SU-DHL-6 (cell line): ENCODE measurements around the gene ATP2A1.
"Not testable (repeated sequence)": the region's sequence is repeated elsewhere in the genome, so short reads cannot be mapped to it uniquely, and the experiment has no call there.

Source experiments
- H2AFZ ChIP-seq: fragments of 200-600 bp; sonication (generic); 2 replicates; pipeline ENCODE4 v1.6.1; 2014; ENCODE audit warnings: low read depth, mild to moderate bottlenecking, moderate library complexity, mixed read lengths, antibody characterized with exemption, low read length; ENCODE audit not compliant: severe bottlenecking
- H3F3A ChIP-seq: fragments of 200-600 bp; shearing (Covaris generic); 2 replicates; pipeline ENCODE4 v1.6.0; 2016; ENCODE audit warnings: antibody characterized with exemption, mild to moderate bottlenecking; ENCODE audit not compliant: insufficient read depth
- H3K27ac ChIP-seq: fragments of 200-600 bp; sonication (generic); 2 replicates; pipeline ENCODE4 v1.5.1; 2016; ENCODE audit warnings: low read depth, mild to moderate bottlenecking, low read length, moderate library complexity, mixed read lengths
- H3K27me3 ChIP-seq: fragments of 200-600 bp; sonication (generic), shearing (Covaris generic); 2 replicates; pipeline ENCODE4 v1.6.0; 2014; ENCODE audit warnings: mild to moderate bottlenecking, low read length
- H3K36me3 ChIP-seq: fragments of 200-600 bp; sonication (generic); 2 replicates; pipeline ENCODE4 v1.6.1; 2014; ENCODE audit warnings: mild to moderate bottlenecking, low read length, mixed read lengths
- H3K4me2 ChIP-seq: fragments of 300-600, 200-600 bp; shearing (Covaris generic), sonication (generic); 2 replicates; pipeline ENCODE4 v1.6.0; 2014; ENCODE audit warnings: low read length, low read depth, mild to moderate bottlenecking; ENCODE audit not compliant: poor library complexity, severe bottlenecking
- H3K4me3 ChIP-seq: fragments of 200-600 bp; sonication (generic); 2 replicates; pipeline ENCODE4 v1.5.1; 2014; ENCODE audit warnings: antibody characterized with exemption, low read length, mild to moderate bottlenecking, mixed read lengths; ENCODE audit not compliant: insufficient read depth, poor library complexity, severe bottlenecking
- H3K79me2 ChIP-seq: fragments of 200-600 bp; sonication (generic); 2 replicates; pipeline ENCODE4 v1.6.1; 2014; ENCODE audit warnings: mild to moderate bottlenecking, low read length, moderate library complexity; ENCODE audit not compliant: insufficient read depth
- H3K9ac ChIP-seq: fragments of 200-600 bp; sonication (generic); 2 replicates; pipeline ENCODE4 v1.7.0; 2014; ENCODE audit warnings: mild to moderate bottlenecking, low read length
- H3K9me2 ChIP-seq: fragments of 200-600 bp; sonication (generic); replicated peaks from 2 replicates; pipeline ENCODE4 v1.6.1; 2014; ENCODE audit warnings: low read length; ENCODE audit not compliant: insufficient read depth
- H3K9me3 ChIP-seq: fragments of 200-600 bp; sonication (generic); 2 replicates; pipeline ENCODE4 v1.6.1; 2014; ENCODE audit warnings: low read length, mixed read lengths; ENCODE audit not compliant: insufficient read depth
- H4K20me1 ChIP-seq: fragments of 200-600 bp; sonication (generic); 2 replicates; pipeline ENCODE4 v1.6.1; 2014; ENCODE audit warnings: low read depth, mild to moderate bottlenecking, antibody characterized with exemption, low read length, moderate library complexity, mixed read lengths
- CTCF ChIP-seq: fragments of 200-600 bp; sonication (generic); IDR thresholded peaks from one replicate; pipeline ENCODE4 v1.5.1; 2017; ENCODE audit warnings: antibody characterized with exemption, mild to moderate bottlenecking, low read length, moderate library complexity; ENCODE audit not compliant: insufficient read depth, poor library complexity, severe bottlenecking
- EZH2phosphoT487 ChIP-seq: fragments of 200-600 bp; sonication (generic), shearing (Covaris generic); conservative IDR thresholded peaks from 2 replicates; pipeline ENCODE4 v1.6.1; 2018; ENCODE audit warnings: mild to moderate bottlenecking, antibody characterized with exemption, low read length, moderate library complexity, mixed read lengths

ATP2A1 gene

GRCh38 chr16:28879841-28880588, 1.7 kb downstream of the ATP2A1 start:
- Histone ChIP-seq H3K9ac (peak overlapping the region; percentile 82), H3K9me2 (no peaks in the 10 kb centered on the region), H3K36me3 (no peaks in the 10 kb centered on the region), H3K27ac (peak overlapping the region; percentile 44; the same call in 1 of the 2 replicates), H3K9me3 (peaks cover 4% of the 10 kb centered on the region; the same call in 1 of the 2 replicates), H4K20me1 (no peaks in the 10 kb centered on the region), H3K4me2 (peak overlapping the region; percentile 84), H3K27me3 (no peaks in the 10 kb centered on the region), H3K79me2 (peaks cover 4% of the 10 kb centered on the region; the same call in 1 of the 2 replicates), H3F3A (no peaks in the 10 kb centered on the region), H2AFZ (peak overlapping the region; percentile 84), H3K4me3 (peak overlapping the region; percentile 65)
- TF ChIP-seq CTCF (no peak), EZH2phosphoT487 (no peak)

GRCh38 chr16:28880589-28880915, 2.3 kb downstream of the ATP2A1 start:
- Histone ChIP-seq H3K27me3 (no peaks in the 10 kb centered on the region), H4K20me1 (no peaks in the 10 kb centered on the region), H3K9ac (no peak overlapping the region), H3F3A (no peaks in the 10 kb centered on the region), H2AFZ (no peak overlapping the region), H3K27ac (no peak overlapping the region), H3K4me2 (no peak overlapping the region), H3K36me3 (no peaks in the 10 kb centered on the region), H3K9me3 (peaks cover 4% of the 10 kb centered on the region; the same call in 1 of the 2 replicates), H3K79me2 (peaks cover 4% of the 10 kb centered on the region; the same call in 1 of the 2 replicates), H3K9me2 (no peaks in the 10 kb centered on the region), H3K4me3 (no peak overlapping the region)
- no peak for TF ChIP-seq EZH2phosphoT487
- no peak for TF ChIP-seq CTCF

- H3K9me3 ChIP-seq = peaks cover 4% of the 10 kb centered on the region; the same call in 1 of the 2 replicates
- no peaks in the 10 kb centered on the region for H4K20me1 ChIP-seq
- H3K36me3 ChIP-seq = no peaks in the 10 kb centered on the region
- no peak overlapping the region for H2AFZ ChIP-seq
- no peak overlapping the region for H3K4me2 ChIP-seq
- H3K27me3 ChIP-seq = no peaks in the 10 kb centered on the region
- no peaks in the 10 kb centered on the region for H3F3A ChIP-seq
- H3K9me2 ChIP-seq = no peaks in the 10 kb centered on the region
- no peak overlapping the region for H3K27ac ChIP-seq
- peaks cover 4% of the 10 kb centered on the region; the same call in 1 of the 2 replicates for H3K79me2 ChIP-seq
- no peak overlapping the region for H3K4me3 ChIP-seq
- no peak overlapping the region for H3K9ac ChIP-seq
- no peak for TF ChIP-seq CTCF
Observed at GRCh38 chr16:28880955-28881354, 2.7 kb downstream of the ATP2A1 start.

- H2AFZ ChIP-seq, H3K9me2 ChIP-seq, H3F3A ChIP-seq, H4K20me1 ChIP-seq, H3K27ac ChIP-seq, H3K9ac ChIP-seq, H3K4me2 ChIP-seq, H3K36me3 ChIP-seq, H3K9me3 ChIP-seq, H3K4me3 ChIP-seq, H3K27me3 ChIP-seq, H3K79me2 ChIP-seq: not testable (repeated sequence)
Observed at GRCh38 chr16:28881565-28881964, 3.3 kb downstream of the ATP2A1 start.
